Heart left ventricle (tissue), 16 donors: ENCODE results near the gene SLC22A12. TPM values are rescaled to one million over a fixed set of nuclear protein-coding genes. Genes with fewer than 3 reads are reported as not detected.

Experiments used
- ATAC-seq, 4 donors: fragments of 200-7000 bp; cut with Tn5 transposase; one replicate each; pipeline ENCODE4 v1.9.1; 2020 to 2022; ENCODE audit warnings: moderate library complexity in 4 of 4, mild to moderate bottlenecking in 3 of 4, moderate number of reproducible peaks in 1 of 4
- DNase-seq, 5 donors: peaks; one replicate each; pipeline ENCODE4 v3.0.0-alpha.2; 2020
- H3K27ac ChIP-seq, 12 donors: fragments of 200-600 bp; sonication (generic) in 4 of 12; one replicate each; pipeline versions ENCODE4 v1.5.0 to v1.8.0; 2016 to 2022; ENCODE audit warnings: mild to moderate bottlenecking in 2 of 12
- H3K27me3 ChIP-seq, 9 donors: fragments of 200-600 bp; sonication (generic) in 2 of 9; one replicate each; pipeline versions ENCODE4 v1.5.1 to v1.8.0; 2016 to 2022; ENCODE audit warnings: mild to moderate bottlenecking in 3 of 9
- H3K36me3 ChIP-seq, 9 donors: fragments of 200-600 bp; sonication (generic) in 2 of 9; one replicate each; pipeline versions ENCODE4 v1.5.0 to v1.8.0; 2018 to 2022; ENCODE audit warnings: mild to moderate bottlenecking in 2 of 9
- H3K4me1 ChIP-seq, 12 donors: fragments of 200-600 bp; sonication (generic) in 4 of 12; one replicate each; pipeline versions ENCODE4 v1.5.0 to v1.8.0; 2016 to 2022; ENCODE audit warnings: mild to moderate bottlenecking in 3 of 12
- H3K4me3 ChIP-seq, 12 donors: fragments of 200-600 bp; sonication (generic) in 4 of 12; one replicate each; pipeline versions ENCODE4 v1.5.0 to v1.8.0; 2017 to 2022; ENCODE audit warnings: mild to moderate bottlenecking in 9 of 12, moderate library complexity in 4 of 12
- H3K9me3 ChIP-seq, 12 donors: fragments of 200-600 bp; sonication (generic) in 4 of 12; one replicate each; pipeline versions ENCODE4 v1.5.0 to v1.8.0; 2016 to 2022; ENCODE audit warnings: mild to moderate bottlenecking in 1 of 12
- POLR2A ChIP-seq, 2 donors: fragments of 450-650 bp; IDR thresholded peaks; one replicate each; pipeline ENCODE4 v1.6.1; 2017; ENCODE audit warnings: antibody characterized with exemption in 2 of 2, mild to moderate bottlenecking in 2 of 2, moderate library complexity in 2 of 2
- WGBS, 4 donors: extraction: QIAGEN DNeasy Blood & Tissue Kit in 2 of 4; methylation state at CpG; one replicate each; pipeline versions ENCODE4 v1.1.5 to v1.1.7; 2013 to 2018; 5-methylcytosine and 5-hydroxymethylcytosine counted together
- intact Hi-C, 10 donors: fragments of 100-400 bp; cut with DNase I; formaldehyde crosslinking; loops; one replicate each; pipeline versions ENCODE4 v1.11.1 to v1.14.2; 2022
- polyA plus RNA-seq, 2 donors: library from polyadenylated mRNA; stranded (reverse); fragments of 200-250 nt; gene quantifications; one replicate each; pipeline ENCODE4 v1.2.3, GENCODE V29; 2013
- total RNA-seq, 9 donors: library from RNA; depleted of rRNA in 2 of 9; stranded (reverse); fragments of >200 nt in 2 of 9; fragmentation: NEBNext Ultra II Directional in 3 of 9; extraction: Animal tissue kit (Norgen Biotek cat#: 25700) in 3 of 9; gene quantifications; one replicate each; pipeline versions ENCODE4 v1.1.0 to v1.2.4, GENCODE V29; 2016 to 2023
- TF ChIP-seq, protein P1 (sequence below), 12 donors: fragments of 200-600 bp; sonication (generic) in 4 of 12; IDR thresholded peaks; one replicate each; pipeline versions ENCODE4 v1.5.0 to v1.8.0; 2018 to 2022; ENCODE audit warnings: antibody characterized with exemption in 12 of 12, mild to moderate bottlenecking in 5 of 12
- donor health status: ischemic (EF 13 %, LVEDD 7.1; RV severe dilation, severe dysfunction).
- donor health status: healthy with polysubstance abuse.
- donor health status: DM: no; HTN: yes; CAD: no.
- donor health status: DM: no; HTN: no; CAD: no.
- donor health status: ischemic (EF 25% LVEDD 6.9; RV normal size, moderate dysfunction).
- donor health status: ischemic (EF 25% LVEDD 5.7; RV mildly dilated, moderate dysfunction).
- donor health status: healthy.
- donor health status: DM: yes; HTN: yes; CAD: no.
- donor health status: ischemic (EF 35%, LVEDD 5.7; RV mildly dilated, moderate dysfunction).
- donor health status: nonischemic (EF 11% LVEDD 7.7; RV severe dilation, severe dysfunction).
- donor health status: DM: yes; HTN: yes; CAD: no.
- donor health status: PGD.
- donor health status: ischemic (EF 29% LVEDD 5.4; RV normal size, mild dysfunction).
- donor health status: nonischemic (EF 23%, LVEDD 6.1; RV moderate dilation, normal function).

The SLC22A12 gene
- total and polyA plus RNA-seq, 11 donors = not detected

- H3K4me1 ChIP-seq = no peaks in the 10 kb centered on the region
- WGBS, 4 donors = 83 to 89% (median 85%) methylated on average over 26 to 36 of the region's 36 CpGs
- intact Hi-C loops = no loop called here
- ATAC-seq (no peak), DNase-seq (peak in 1 of 5 donors; percentile 55)
- no peaks in the 10 kb centered on the region for H3K36me3 ChIP-seq
- H3K9me3 ChIP-seq = peaks cover 0 to 24% (median 3%) of the 10 kb centered on the region in 12 donors
- no peak overlapping the region for H3K27ac ChIP-seq
- H3K27me3 ChIP-seq = peaks cover 0 to 5% (median 0%) of the 10 kb centered on the region in 9 donors
- no peak overlapping the region for H3K4me3 ChIP-seq
- no peak for TF ChIP-seq POLR2A (IDR thresholded peaks at IDR 0.05)
- TF ChIP-seq, protein P1, sequence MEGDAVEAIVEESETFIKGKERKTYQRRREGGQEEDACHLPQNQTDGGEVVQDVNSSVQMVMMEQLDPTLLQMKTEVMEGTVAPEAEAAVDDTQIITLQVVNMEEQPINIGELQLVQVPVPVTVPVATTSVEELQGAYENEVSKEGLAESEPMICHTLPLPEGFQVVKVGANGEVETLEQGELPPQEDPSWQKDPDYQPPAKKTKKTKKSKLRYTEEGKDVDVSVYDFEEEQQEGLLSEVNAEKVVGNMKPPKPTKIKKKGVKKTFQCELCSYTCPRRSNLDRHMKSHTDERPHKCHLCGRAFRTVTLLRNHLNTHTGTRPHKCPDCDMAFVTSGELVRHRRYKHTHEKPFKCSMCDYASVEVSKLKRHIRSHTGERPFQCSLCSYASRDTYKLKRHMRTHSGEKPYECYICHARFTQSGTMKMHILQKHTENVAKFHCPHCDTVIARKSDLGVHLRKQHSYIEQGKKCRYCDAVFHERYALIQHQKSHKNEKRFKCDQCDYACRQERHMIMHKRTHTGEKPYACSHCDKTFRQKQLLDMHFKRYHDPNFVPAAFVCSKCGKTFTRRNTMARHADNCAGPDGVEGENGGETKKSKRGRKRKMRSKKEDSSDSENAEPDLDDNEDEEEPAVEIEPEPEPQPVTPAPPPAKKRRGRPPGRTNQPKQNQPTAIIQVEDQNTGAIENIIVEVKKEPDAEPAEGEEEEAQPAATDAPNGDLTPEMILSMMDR (IDR thresholded peaks at IDR 0.05) = no peak
Observed at GRCh38 chr11:64591257-64592233, 525 bp downstream of the SLC22A12 start.

DNA sequence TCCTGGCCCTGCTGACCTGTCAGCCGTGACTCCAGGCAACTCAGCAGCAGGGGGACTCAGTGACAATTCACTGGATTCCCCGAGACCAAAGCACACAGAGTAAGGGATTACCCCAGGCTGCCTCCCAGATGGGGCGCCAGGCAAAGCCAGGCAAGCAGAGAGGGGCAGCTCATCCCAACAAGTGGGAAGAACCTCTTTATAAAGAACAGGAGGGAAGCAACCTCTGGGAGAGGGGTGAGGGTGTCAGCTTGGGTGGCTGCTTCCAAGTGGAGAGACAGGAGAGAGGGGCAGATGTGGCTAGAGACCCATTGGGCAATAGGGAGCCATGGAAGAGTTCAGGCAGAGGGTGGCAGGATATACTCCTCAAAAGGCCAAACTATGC is 1.2 kb downstream of the SLC22A12 start:
- ATAC-seq = no peak
- H3K27ac ChIP-seq = no peak overlapping the region
- no peak for TF ChIP-seq POLR2A (IDR thresholded peaks at IDR 0.05)
- TF ChIP-seq, protein P1 (IDR thresholded peaks at IDR 0.05) = no peak
- no peaks in the 10 kb centered on the region for H3K36me3 ChIP-seq
- peaks cover 0 to 4% (median 0%) of the 10 kb centered on the region in 9 donors for H3K27me3 ChIP-seq
- DNase-seq = no peak
- no peaks in the 10 kb centered on the region for H3K4me1 ChIP-seq
- intact Hi-C loops = no loop called here
- peaks cover 0 to 22% (median 3%) of the 10 kb centered on the region in 12 donors for H3K9me3 ChIP-seq
- WGBS, 4 donors = 78 to 96% (median 83%) methylated on average over 3 of the region's 3 CpGs
- H3K4me3 ChIP-seq = no peak overlapping the region

DNA sequence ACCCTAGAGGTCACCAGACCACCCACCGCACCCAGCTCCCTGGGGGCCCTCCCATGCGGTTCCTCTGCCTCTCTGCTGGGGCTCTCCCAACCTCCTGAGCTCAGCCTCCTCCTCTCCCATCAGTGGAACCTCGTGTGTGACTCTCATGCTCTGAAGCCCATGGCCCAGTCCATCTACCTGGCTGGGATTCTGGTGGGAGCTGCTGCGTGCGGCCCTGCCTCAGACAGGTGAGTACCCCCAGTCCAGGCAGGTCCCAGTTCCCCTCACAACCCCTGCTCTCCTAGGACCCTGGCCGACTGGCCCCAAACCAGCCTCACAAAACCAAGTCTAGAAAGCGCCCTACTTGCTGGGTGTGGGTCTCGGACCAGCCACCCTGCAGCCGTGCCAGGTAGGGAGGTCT is 1.6 kb downstream of the SLC22A12 start:
- intact Hi-C loops = no loop called here
- H3K27ac ChIP-seq = no peak overlapping the region
- peaks cover 0 to 3% (median 0%) of the 10 kb centered on the region in 9 donors for H3K27me3 ChIP-seq
- TF ChIP-seq POLR2A (IDR thresholded peaks at IDR 0.05) = no peak
- TF ChIP-seq, protein P1 (IDR thresholded peaks at IDR 0.05) = no peak
- H3K4me1 ChIP-seq = no peaks in the 10 kb centered on the region
- peaks cover 0 to 20% (median 3%) of the 10 kb centered on the region in 12 donors for H3K9me3 ChIP-seq
- ATAC-seq (no peak), DNase-seq (peak in 1 of 5 donors; percentile 46)
- no peaks in the 10 kb centered on the region for H3K36me3 ChIP-seq
- H3K4me3 ChIP-seq = no peak overlapping the region
- WGBS, 4 donors = 82 to 88% (median 84%) methylated on average over 9 of the region's 9 CpGs
